SK-N-SH treated with all-trans-retinoic acid at 6 μM for 48 hours (cell line): ENCODE results near the gene HS3ST4.

Source experiments
- BACH2 ChIP-seq: fragments of 250-450 bp; sonication (Bioruptor Pico); IDR thresholded peaks from 2 replicates; pipeline ENCODE4 v1.9.0; 2021; ENCODE audit warnings: mild to moderate bottlenecking, borderline replicate concordance
- CSRNP3 ChIP-seq: fragments of 250-450 bp; sonication (Bioruptor Pico); IDR thresholded peaks from 2 replicates; pipeline ENCODE4 v1.5.1; 2021; ENCODE audit warnings: mild to moderate bottlenecking, moderate library complexity
- ZC3H10 ChIP-seq: fragments of 250-450 bp; sonication (Bioruptor Pico); IDR thresholded peaks from 2 replicates; pipeline ENCODE4 v1.5.1; 2021; ENCODE audit warnings: mild to moderate bottlenecking, moderate library complexity
- TF ChIP-seq, protein P1 (sequence below): fragments of 250-450 bp; sonication (Bioruptor Pico); IDR thresholded peaks from 2 replicates; pipeline ENCODE4 v1.8.0; 2021; ENCODE audit warnings: low read depth, mild to moderate bottlenecking, moderate library complexity, borderline replicate concordance

DNA sequence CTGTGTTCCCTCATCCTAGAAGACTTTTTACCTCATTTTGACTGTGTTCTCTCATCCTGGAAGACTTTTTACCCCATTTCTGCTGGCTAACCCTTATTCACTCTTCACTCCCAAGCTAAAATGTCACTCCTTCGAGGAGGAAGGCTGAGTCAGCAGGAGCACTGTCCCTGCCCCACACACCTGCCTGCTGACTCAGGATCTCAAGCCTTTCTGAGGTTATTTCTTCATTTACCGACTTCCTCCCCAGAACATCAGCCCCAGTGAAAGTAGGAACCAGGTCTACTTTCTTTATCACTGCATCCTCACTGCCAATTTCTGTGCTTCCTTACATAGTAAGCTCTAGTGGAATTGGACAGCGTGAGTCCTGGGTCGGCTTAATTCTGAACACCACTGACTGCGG, 220.6 kb downstream of the HS3ST4 start:
- TF ChIP-seq ZC3H10 (CRISPR knock-in tag) (no peak), BACH2 (CRISPR knock-in tag) (no peak), CSRNP3 (no peak)
- TF ChIP-seq, protein P1, sequence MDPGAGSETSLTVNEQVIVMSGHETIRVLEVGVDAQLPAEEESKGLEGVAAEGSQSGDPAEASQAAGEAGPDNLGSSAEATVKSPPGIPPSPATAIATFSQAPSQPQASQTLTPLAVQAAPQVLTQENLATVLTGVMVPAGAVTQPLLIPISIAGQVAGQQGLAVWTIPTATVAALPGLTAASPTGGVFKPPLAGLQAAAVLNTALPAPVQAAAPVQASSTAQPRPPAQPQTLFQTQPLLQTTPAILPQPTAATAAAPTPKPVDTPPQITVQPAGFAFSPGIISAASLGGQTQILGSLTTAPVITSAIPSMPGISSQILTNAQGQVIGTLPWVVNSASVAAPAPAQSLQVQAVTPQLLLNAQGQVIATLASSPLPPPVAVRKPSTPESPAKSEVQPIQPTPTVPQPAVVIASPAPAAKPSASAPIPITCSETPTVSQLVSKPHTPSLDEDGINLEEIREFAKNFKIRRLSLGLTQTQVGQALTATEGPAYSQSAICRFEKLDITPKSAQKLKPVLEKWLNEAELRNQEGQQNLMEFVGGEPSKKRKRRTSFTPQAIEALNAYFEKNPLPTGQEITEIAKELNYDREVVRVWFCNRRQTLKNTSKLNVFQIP (CRISPR knock-in tag) = no peak
